HL-60 (cell line): ENCODE measurements around the gene ATP5F1E.

ENCODE experiments used
- CTCF ChIP-seq: IDR thresholded peaks from one replicate; pipeline ENCODE4 v1.5.1; 2011; ENCODE audit warnings: low read length, control low read depth, inconsistent platforms; ENCODE audit not compliant: insufficient read depth
- POLR2AphosphoS5 ChIP-seq: IDR thresholded peaks from 2 replicates; pipeline ENCODE4 v1.6.1; 2012; ENCODE audit warnings: low read depth
- TF ChIP-seq, protein P1 (sequence below): IDR thresholded peaks from 2 replicates; pipeline ENCODE4 v1.6.1; 2012; ENCODE audit warnings: low read depth; ENCODE audit not compliant: insufficient replicate concordance

- TF ChIP-seq POLR2AphosphoS5 (no peak), CTCF (no peak)
- TF ChIP-seq, protein P1, sequence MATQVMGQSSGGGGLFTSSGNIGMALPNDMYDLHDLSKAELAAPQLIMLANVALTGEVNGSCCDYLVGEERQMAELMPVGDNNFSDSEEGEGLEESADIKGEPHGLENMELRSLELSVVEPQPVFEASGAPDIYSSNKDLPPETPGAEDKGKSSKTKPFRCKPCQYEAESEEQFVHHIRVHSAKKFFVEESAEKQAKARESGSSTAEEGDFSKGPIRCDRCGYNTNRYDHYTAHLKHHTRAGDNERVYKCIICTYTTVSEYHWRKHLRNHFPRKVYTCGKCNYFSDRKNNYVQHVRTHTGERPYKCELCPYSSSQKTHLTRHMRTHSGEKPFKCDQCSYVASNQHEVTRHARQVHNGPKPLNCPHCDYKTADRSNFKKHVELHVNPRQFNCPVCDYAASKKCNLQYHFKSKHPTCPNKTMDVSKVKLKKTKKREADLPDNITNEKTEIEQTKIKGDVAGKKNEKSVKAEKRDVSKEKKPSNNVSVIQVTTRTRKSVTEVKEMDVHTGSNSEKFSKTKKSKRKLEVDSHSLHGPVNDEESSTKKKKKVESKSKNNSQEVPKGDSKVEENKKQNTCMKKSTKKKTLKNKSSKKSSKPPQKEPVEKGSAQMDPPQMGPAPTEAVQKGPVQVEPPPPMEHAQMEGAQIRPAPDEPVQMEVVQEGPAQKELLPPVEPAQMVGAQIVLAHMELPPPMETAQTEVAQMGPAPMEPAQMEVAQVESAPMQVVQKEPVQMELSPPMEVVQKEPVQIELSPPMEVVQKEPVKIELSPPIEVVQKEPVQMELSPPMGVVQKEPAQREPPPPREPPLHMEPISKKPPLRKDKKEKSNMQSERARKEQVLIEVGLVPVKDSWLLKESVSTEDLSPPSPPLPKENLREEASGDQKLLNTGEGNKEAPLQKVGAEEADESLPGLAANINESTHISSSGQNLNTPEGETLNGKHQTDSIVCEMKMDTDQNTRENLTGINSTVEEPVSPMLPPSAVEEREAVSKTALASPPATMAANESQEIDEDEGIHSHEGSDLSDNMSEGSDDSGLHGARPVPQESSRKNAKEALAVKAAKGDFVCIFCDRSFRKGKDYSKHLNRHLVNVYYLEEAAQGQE = no peak
Measured at GRCh38 chr20:59081036-59081435, 48.9 kb upstream of the ATP5F1E start.
